ENCODE data around the gene MGAT4A.

DNA sequence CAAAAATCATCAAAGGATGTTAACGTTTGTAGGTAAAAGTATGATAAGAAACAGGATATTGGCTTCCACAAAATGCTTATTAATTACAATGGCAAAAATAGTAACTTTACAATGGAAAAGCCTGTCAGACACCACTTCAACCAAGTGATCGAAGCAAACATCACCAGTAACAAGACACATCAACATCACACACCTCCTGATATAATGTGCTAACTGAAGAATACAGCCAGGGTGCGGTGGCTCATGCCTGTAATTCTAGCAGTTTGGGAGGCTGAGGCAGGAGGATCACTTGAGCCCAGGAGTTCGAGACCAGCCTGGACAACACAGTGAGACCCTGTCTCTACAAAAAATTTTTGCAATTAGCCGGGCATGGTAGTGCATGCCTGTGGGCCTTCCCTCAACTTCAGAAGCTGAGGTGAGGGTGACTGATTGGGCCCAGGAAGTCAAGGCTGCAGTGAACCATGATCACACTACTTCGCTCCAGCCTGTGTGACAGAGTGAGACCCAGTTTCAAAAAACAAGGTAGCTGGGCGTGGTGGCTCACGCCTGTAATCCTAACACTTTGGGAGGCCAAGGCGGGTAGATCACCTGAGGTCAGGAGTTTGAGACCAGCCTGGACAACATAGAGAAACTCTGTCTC, 15.0 kb downstream of the MGAT4A start:
- TF ChIP-seq CTCF (IDR thresholded peaks at IDR 0.05; ENCODE audit: insufficient read depth, low read depth, low read length) (no peak), EZH2 (IDR thresholded peaks at IDR 0.05; ENCODE audit: insufficient read depth, low read length) (no peak)

Data from astrocyte (in vitro differentiated cells and primary cell).